Gastrocnemius medialis (tissue), 4 donors: Measurements from ENCODE around the gene EPB41. TPM values are rescaled to one million over a fixed set of nuclear protein-coding genes. Genes with fewer than 3 reads are reported as not detected.

Source experiments
- ATAC-seq, 2 donors: fragments of 150-250 bp; one replicate each; pipeline ENCODE4 v1.9.1; 2016
- DNase-seq, 2 donors: peaks; one replicate each; pipeline ENCODE4 v3.0.0-alpha.2; 2019
- H3K27ac ChIP-seq, 4 donors: fragments of 200-600 bp; sonication (generic); 1 replicate in 1 of 4; 2 replicates in 3 of 4; pipeline ENCODE4 v1.5.1; 2016 to 2018; ENCODE audit warnings: mild to moderate bottlenecking in 2 of 4, moderate library complexity in 1 of 4
- H3K27me3 ChIP-seq, 3 donors: fragments of 200-600 bp; sonication (generic) in 2 of 3; 1 replicate in 1 of 3; 2 replicates in 2 of 3; pipeline versions ENCODE4 v1.5.1 to v1.6.0; 2016 to 2019; ENCODE audit warnings: mild to moderate bottlenecking in 1 of 3, moderate library complexity in 1 of 3
- H3K36me3 ChIP-seq, 2 donors: fragments of 200-600 bp; sonication (generic) in 1 of 2; one replicate each; pipeline ENCODE4 v1.5.1; 2017 to 2018
- H3K4me1 ChIP-seq, 2 donors: fragments of 200-600 bp; sonication (generic) in 1 of 2; one replicate each; pipeline ENCODE4 v1.5.1; 2016 to 2017; ENCODE audit warnings: mild to moderate bottlenecking in 2 of 2
- H3K4me3 ChIP-seq, 4 donors: fragments of 200-600 bp; sonication (generic) in 3 of 4; 1 replicate in 1 of 4; 2 replicates in 3 of 4; pipeline ENCODE4 v1.5.1; 2016 to 2019; ENCODE audit warnings: mild to moderate bottlenecking in 2 of 4
- H3K9me3 ChIP-seq, 3 donors: fragments of 200-600 bp; sonication (generic) in 2 of 3; 1 replicate in 1 of 3; 2 replicates in 2 of 3; pipeline ENCODE4 v1.5.1; 2016 to 2019
- CTCF ChIP-seq, 5 experiments: fragments of 450-650 bp in 3 of 5; fragments of 200-600 bp in 2 of 5; sonication (generic) in 2 of 5; IDR thresholded peaks in 4 of 5; conservative IDR thresholded peaks in 1 of 5; 1 replicate in 4 of 5; 2 replicates in 1 of 5; pipeline ENCODE4 v1.5.1; 2016 to 2019; ENCODE audit warnings: antibody characterized with exemption in 5 of 5, mild to moderate bottlenecking in 3 of 5, moderate library complexity in 3 of 5
- POLR2A ChIP-seq, 2 donors: fragments of 450-650 bp; IDR thresholded peaks; one replicate each; pipeline ENCODE4 v1.6.1; 2017; ENCODE audit warnings: antibody characterized with exemption in 2 of 2, mild to moderate bottlenecking in 2 of 2, moderate library complexity in 2 of 2
- in situ Hi-C, 4 donors: fragments of 200-750 bp; cut with MboI; loops; one replicate each; pipeline versions ENCODE4 v1.15.0 to v1.8.0; 2017; ENCODE audit warnings: low sequenced_read_pairs in 4 of 4
- intact Hi-C: fragments of 100-400 bp; cut with DNase I; formaldehyde crosslinking; loops from one replicate; pipeline ENCODE4 v1.15.1; 2023; ENCODE audit warnings: low total_unique reads
- total RNA-seq, 4 donors: library from RNA; depleted of rRNA; stranded (reverse); fragments of >200 nt; gene quantifications; one replicate each; pipeline versions ENCODE4 v1.1.0 to v1.2.3, GENCODE V29; 2016

The EPB41 gene
- total RNA-seq, 4 donors from 2014 or later = 19.5 to 28.6 (median 23.6) TPM

DNA sequence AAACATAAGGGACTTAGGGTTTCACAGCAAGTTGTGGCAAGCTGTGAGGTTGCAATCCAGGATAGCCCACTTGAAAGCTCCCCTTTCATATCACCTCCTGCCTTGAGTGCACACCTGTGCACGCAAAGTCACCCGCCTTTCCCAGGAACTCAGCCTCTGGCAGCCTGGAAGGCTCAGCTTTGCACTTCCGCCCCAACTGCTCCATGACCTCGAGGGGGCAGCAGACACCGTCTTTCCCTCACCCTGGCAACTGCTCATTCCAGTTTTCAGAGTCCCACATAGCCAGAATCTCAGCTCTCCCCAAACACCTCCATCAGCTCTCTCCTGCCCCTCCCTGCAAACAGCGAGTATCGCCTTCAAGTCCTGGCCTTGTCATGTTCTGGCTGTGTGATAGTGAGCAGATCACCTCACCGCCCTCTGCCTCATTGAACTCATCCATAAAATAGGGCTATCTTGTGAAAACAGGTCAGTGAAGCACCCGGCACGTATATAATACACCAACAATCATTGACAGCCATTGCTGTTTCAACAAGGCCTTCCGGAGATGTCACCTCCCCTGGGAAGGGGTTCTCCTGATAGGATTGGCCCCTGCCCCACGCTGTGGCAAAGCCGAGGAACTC lies 32.2 kb upstream of the EPB41 start:
- H3K27me3 ChIP-seq = no peaks in the 10 kb centered on the region
- peak; percentile 87 to 93 (median 92) for TF ChIP-seq CTCF (IDR thresholded peaks at IDR 0.05 in 4 of 5, conservative IDR thresholded peaks at IDR 0.05 in 1 of 5)
- TF ChIP-seq POLR2A (IDR thresholded peaks at IDR 0.05) = no peak
- no peaks in the 10 kb centered on the region for H3K36me3 ChIP-seq
- peak; percentile 64 to 82 for DNase-seq
- peak overlapping the region in 3 of 4 donors; percentile 0 to 54 (median 2) for H3K27ac ChIP-seq
- no peak overlapping the region for H3K4me3 ChIP-seq
- intact Hi-C loops = loop anchor here (1.0 to 10.0 kb wide), 9 partner anchors 101 to 1833 kb away; partner anchors contain the start of genes PHACTR4, SESN2 and TMEM200B
- ATAC-seq = peak; percentile 56 to 68
- no peaks in the 10 kb centered on the region for H3K9me3 ChIP-seq
- H3K4me1 ChIP-seq = peaks cover 13 to 18% of the 10 kb centered on the region in 2 donors
- in situ Hi-C loops = loop anchor here (5.0 to 25.0 kb wide), 9 partner anchors 103 to 1830 kb away; partner anchors contain the start of genes RNU11 (in 3 of the 4), TAF12 (in 3 of the 4), MATN1 (in 1 of the 4) and PHACTR4 (in 1 of the 4)

- in situ Hi-C loops (loop anchor here (5.0 to 25.0 kb wide), 9 partner anchors 102 to 1829 kb away; partner anchors contain the start of genes RNU11 (in 3 of the 4), TAF12 (in 3 of the 4), MATN1 (in 1 of the 4) and PHACTR4 (in 1 of the 4)), intact Hi-C loops (loop anchor here (2.0 to 10.0 kb wide), 6 partner anchors 239 to 1832 kb away; partner anchors contain the start of genes PHACTR4, SESN2 and TMEM200B)
- ATAC-seq (no peak), DNase-seq (no peak)
- TF ChIP-seq CTCF (IDR thresholded peaks at IDR 0.05 in 4 of 5, conservative IDR thresholded peaks at IDR 0.05 in 1 of 5) (no peak), POLR2A (IDR thresholded peaks at IDR 0.05) (no peak)
- H3K9me3 ChIP-seq = no peaks in the 10 kb centered on the region
- H3K27me3 ChIP-seq = no peaks in the 10 kb centered on the region
- H3K36me3 ChIP-seq = no peaks in the 10 kb centered on the region
- no peak overlapping the region for H3K4me3 ChIP-seq
- H3K27ac ChIP-seq = no peak overlapping the region
- peaks cover 18 to 23% of the 10 kb centered on the region in 2 donors for H3K4me1 ChIP-seq
Measured at GRCh38 chr1:28883242-28883616, 31.1 kb upstream of the EPB41 start.

GRCh38 chr1:28885472-28885877 lies 28.9 kb upstream of the EPB41 start:
- intact Hi-C loops (loop anchor here (5.0 to 10.0 kb wide), 3 partner anchors 243 to 1829 kb away; partner anchors contain the start of genes SESN2 and TAF12), in situ Hi-C loops (loop anchor here (10.0 to 25.0 kb wide), 7 partner anchors 99 to 1827 kb away; partner anchors contain the start of genes RNU11 (in 3 of the 4), TAF12 (in 3 of the 4), MATN1 (in 1 of the 4) and PHACTR4 (in 1 of the 4))
- ATAC-seq (no peak), DNase-seq (no peak)
- no peak for TF ChIP-seq POLR2A (IDR thresholded peaks at IDR 0.05)
- TF ChIP-seq CTCF (IDR thresholded peaks at IDR 0.05 in 4 of 5, conservative IDR thresholded peaks at IDR 0.05 in 1 of 5) = no peak
- H3K36me3 ChIP-seq = no peaks in the 10 kb centered on the region
- H3K27me3 ChIP-seq = no peaks in the 10 kb centered on the region
- H3K4me3 ChIP-seq = no peak overlapping the region
- no peaks in the 10 kb centered on the region for H3K9me3 ChIP-seq
- H3K27ac ChIP-seq = peak overlapping the region; percentile 87 to 93 (median 92)
- H3K4me1 ChIP-seq = peaks cover 19 to 26% of the 10 kb centered on the region in 2 donors

GRCh38 chr1:28885977-28886730 lies 28.2 kb upstream of the EPB41 start:
- H3K4me3 ChIP-seq = peak overlapping the region; percentile 85 to 92 (median 88)
- peak overlapping the region; percentile 87 to 93 (median 92) for H3K27ac ChIP-seq
- ATAC-seq = no peak
- H3K36me3 ChIP-seq = no peaks in the 10 kb centered on the region
- intact Hi-C loops (loop anchor here (2.0 to 10.0 kb wide), 4 partner anchors 29 to 1829 kb away; partner anchors contain the start of genes EPB41, SESN2 and TAF12), in situ Hi-C loops (loop anchor here (10.0 to 25.0 kb wide), 7 partner anchors 99 to 1826 kb away; partner anchors contain the start of genes RNU11 (in 3 of the 4), TAF12 (in 3 of the 4), MATN1 (in 1 of the 4) and PHACTR4 (in 1 of the 4))
- DNase-seq = no peak
- H3K27me3 ChIP-seq = no peaks in the 10 kb centered on the region
- peaks cover 19 to 26% of the 10 kb centered on the region in 2 donors for H3K4me1 ChIP-seq
- TF ChIP-seq CTCF (IDR thresholded peaks at IDR 0.05 in 4 of 5, conservative IDR thresholded peaks at IDR 0.05 in 1 of 5) (no peak), POLR2A (IDR thresholded peaks at IDR 0.05) (no peak)
- H3K9me3 ChIP-seq = no peaks in the 10 kb centered on the region
